Measurements from ENCODE around the gene BCL7C. TPM values are rescaled to one million over a fixed set of nuclear protein-coding genes. Genes with fewer than 3 reads are reported as not detected.

The BCL7C gene
- total RNA-seq, 1 experiment from 2014 or later = 57.3 TPM

DNA sequence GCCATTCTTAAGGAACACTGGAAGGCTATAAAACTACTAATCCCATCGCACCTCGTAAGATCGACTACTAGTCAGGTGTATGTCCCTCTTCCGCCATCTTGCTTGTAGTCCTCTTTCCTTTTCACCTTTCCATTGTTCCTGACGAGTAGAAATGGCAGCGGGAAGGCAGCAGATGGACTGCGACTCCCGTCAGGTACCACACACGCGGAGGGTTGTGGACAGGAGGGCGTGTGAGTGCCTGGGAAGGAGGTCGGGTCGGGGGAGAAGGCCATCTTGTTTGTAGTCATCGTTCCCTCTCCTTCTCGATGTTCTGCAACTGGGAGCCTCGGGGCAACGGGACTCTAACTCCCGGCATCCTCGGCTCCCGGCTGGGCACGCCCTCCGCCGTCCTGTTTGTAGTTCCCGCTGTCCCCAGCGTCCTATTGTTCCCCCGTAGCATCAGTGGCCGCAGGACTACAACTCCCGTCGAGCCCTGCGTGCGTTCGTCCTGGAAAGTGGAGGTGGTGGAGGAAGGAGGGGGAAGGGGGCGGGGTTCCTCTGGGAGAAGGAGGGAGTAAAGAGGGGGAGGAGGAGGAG, 29.2 kb upstream of the BCL7C start:
- DNase-seq (ENCODE audit: low spot score) = peak; percentile 99

DNA sequence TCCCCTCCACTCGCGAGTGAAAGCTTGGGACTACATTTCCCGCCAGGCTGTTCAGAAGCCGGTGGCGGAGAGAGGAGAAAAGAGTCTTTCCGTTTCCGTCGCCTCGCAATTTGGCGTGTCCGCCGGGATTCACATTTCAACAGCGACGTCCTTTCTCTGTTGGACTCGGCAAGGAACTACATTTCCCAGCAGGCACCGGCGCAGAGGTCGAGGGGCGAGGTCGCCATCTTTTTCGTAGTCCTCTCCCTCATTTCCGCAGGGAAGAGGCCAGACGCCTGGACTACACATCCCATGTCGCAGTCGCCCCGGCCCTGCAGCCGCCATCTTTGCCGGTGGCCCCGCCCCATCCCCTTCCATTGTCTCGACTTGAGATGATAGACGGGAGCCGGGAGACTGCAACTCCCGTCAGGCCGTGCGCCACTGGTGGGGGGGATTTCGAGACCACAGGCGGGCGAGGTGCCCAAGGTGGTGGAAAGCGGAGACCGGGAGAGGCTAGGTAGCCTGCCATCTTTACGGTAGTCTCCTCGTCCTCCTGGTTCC, 28.6 kb upstream of the BCL7C start:
- peak; percentile 99 for DNase-seq (ENCODE audit: low spot score)

DNA sequence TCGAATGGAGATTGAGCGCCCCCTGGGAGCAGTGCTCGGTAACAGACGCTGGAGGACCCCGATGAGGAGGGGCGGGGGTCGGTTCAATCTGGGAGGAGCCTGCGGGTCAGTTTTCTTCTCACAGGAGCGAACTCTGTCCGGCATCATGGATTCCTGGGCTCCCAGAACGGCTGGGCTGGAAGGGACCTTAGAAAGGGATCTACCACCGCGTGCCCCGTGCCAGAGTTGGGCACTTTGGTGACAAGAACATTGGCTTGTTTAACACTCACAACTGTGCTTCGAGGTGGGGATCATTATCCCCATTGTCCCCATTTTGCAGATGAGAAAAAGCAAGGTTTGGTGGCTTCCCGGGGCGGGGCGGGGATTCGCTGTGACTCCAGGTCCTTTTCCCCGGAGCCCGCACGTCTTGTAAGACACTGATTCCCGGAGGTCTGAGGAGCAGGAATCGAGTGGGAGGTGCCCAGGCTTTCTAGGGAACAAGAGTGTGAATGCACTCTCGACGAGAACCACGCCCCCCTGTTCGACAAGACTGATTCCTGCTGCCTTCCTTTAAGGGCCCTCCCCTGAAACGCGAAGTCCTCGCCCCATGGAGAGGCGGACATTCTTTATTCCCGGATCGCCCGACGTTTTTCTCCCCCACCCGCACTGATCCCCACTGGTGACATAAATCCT, 28.0 kb upstream of the BCL7C start:
- DNase-seq (ENCODE audit: low spot score) = peak; percentile 60

DNA sequence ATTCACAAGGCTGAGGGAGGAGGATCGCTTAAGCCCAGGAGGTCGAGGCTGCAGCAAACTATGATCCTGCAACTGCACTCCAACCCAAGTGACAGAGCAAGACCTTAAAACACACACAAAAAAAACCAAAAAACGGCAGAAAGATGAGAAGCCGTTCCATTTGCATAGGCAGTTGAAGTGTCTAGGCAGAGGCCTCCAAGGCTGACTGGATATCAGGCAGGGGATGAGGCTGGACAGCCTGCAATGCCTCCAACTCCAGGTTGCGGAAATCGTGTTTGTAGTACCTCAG, 27.5 kb upstream of the BCL7C start:
- no peak for DNase-seq (ENCODE audit: low spot score)

DNA sequence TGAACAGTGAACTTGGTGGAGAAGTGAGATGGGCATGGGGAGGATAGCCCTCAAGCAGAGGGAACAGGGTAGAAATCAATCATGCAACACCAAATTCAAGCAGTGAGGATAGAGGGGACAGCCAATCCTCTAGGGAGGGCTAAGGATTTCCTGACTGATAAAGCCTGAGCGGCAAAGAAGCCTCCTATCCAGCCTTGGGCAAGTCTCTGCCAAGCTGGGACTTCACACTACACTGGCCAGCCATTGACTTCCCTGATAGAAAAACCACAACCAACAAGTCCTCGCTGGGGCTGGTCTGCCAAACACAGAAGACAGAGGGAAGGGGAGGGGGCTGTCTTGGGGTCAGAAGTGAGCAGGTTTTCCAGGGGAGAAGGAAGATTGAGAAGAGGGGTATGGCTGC, 27.0 kb upstream of the BCL7C start:
- no peak for DNase-seq (ENCODE audit: low spot score)

DNA sequence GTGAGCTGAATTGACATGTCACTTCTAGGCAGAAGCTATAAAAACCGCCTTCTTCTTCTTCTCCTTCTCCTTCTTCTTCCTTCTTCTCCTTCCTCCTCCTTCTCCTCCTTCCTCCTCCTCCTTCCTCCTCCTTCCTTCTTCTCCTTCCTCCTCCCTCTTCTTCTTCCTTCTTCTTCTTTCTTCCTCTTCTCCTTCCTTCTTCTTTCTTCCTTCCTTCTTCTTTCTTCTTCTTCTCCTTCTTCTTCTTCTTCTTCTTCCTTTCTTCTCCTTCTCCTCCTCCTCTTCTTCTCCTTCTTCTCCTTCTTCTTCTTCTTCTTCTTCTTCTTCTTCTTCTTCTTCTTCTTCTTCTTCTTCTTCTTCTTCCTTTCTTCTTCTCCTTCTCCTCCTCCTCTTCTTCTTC, 24.7 kb upstream of the BCL7C start:
- DNase-seq (ENCODE audit: low spot score) = no peak

DNA sequence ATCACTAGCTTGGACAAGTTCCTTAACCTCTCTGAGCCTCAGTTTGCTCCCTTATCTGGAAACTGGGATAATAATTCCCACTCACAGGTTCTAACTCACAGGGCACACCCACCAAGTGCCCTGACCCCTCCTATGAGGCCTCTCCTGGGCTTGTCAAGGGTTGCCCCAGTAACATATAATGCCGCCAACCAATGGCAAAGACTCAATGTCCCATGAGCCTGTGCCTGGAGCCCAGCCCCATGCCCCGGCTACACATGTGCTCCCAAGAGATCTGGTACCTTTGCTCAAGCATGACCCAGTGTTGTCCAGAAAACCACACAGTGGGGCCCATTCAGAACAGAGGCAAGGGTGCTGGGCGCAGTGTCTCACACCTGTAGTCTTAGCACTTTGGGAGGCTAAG, 21.0 kb upstream of the BCL7C start:
- DNase-seq (ENCODE audit: low spot score) = no peak

DNA sequence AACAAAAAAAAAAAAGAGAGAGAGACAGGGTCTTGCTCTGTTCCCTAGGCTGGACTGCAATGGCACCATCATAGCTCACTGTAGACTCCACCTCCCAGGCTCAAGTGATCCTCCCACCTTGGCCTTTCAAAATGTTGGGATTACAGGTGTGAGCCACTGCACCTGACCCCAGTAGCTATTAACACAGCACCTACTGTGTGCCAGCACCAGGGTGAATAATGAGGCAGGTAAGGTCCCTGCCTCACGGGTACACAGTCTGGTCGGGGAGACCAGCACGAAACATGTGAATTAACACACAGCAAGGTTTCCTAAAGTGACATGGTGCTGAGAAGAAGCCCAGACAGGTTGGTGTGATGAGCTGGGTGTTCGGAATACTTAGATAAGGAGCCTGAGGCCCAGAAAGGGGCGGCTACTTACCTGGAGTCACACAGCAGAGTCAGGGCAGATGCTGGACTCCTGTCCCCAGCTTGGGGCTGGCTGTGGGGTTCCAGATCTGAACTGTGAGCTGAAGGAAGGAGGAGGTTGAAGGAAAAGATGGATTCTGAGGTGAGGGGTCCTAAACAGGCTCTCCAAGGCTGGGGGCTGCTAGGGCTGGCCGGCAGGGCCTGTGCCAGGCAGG, 19.0 kb upstream of the BCL7C start:
- DNase-seq (ENCODE audit: low spot score) = no peak

DNA sequence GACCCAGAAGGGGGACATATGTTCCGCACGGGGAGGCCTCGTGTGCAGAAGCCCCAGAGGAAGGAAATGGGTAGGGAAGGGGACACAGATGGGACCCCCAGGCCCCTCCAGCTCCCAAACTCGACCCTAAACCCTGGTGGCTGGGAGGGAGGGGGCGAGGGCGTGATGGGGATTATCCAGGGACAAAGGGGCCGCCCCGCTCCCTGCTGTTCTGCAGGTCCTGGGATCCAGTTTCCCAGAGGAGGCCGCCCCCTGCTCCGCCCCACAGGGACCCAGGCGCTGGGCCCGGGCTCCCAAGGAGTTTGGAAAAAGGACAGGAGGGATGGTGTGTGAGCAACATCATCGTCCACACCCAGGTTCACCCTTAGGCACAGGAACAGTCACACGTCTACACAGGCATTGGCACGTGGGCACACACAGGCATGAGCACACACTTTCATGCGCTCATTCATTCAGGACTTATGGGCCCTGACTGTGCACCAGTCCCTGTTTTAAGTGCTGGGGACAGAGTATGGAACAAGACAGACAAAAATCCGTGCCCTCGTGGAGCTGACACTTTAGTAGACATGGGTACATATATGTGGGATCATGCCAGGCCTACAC, 16.7 kb upstream of the BCL7C start:
- no peak for DNase-seq (ENCODE audit: low spot score)

DNA sequence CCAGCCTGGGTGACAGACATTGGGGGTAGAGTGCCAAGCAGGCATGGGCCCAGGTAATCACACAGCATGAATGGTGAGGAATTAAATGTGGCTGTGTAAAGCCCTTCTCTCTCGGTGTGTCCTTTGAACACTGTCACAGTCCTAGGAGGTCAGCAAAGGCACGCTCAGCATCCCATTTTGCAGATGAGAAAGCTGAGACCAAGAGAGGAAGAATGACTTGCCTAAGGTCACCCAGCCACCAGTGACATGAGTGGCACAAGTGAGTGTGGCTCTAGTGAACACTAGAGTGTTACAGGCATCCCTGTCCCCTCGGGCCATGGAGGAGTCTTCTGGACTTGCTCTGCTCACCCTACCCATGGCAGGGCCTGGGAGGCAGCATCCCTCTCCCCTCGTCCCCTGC, 13.2 kb upstream of the BCL7C start:
- no peak for DNase-seq (ENCODE audit: low spot score)

DNA sequence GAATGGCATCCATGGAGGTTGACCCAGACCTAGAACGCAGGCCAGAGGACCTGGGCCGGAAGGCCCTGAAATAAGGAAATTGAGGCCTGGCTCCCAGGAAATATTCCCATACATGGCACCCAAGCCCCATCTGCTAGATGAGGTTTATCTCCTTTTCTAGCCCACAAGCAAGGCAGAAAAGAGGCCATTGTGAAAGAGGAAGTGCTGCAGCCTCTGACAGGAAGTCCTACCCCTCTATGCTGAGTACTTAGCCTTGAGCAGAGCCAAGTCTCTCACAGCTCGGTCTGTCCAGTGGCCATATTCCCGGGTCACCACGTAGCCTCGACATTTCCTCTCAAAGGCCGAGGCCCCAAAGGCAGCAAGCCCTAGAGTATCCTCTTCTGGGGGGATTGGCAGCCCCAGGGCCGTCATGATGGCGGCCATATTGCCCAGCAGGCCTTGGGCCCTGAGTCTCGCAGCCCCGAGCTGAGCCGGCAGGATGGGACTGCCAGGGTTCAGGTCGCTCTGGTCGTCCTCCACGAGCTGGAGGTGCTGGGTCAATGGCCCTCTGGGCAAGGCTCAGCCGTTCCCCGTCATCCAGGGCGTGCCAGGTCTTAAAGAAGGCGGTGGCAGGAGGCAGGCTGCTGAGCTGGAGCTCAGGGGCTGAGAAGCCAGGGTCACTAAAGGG, 10.4 kb upstream of the BCL7C start:
- no peak for DNase-seq (ENCODE audit: low spot score)

DNA sequence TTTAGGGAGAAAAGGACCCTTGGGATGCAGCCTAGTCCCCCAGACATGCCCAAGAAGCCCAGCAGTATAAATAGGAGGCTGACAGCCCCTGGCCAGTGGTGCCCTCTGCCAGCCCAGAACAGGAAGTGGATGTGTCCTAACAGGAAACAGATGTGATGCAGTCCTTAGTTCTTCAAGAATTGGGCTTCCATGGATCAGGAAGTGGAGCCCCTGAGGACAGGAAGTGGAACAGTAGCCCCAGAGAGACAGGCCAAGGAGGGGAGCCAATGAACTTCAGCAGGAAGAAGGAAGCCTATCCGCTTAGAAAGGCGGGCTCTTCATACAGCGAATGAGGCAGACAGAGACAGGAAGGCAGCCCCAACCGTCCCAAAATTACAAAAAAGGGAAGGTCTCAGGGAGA, 9.7 kb upstream of the BCL7C start:
- no peak for DNase-seq (ENCODE audit: low spot score)

DNA sequence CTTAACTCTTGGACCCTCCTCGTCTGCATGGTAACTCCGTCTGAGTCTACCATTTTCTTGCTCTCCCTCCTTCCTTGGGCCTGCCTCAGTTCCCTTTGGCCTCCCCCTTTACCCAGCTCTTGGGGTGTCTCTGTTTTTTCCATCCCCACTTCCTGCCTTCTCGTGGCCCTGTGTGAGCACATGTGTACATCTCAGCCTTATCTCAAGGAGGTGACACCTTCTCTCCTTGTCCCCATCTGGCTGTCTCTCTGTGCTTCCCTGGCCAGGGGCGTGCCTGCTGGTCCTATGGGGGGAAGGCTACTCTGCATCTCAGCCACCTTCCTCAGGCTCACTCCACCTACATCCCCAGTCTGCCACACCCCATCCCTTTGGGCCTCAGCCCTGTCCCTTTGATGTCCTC, 9.1 kb upstream of the BCL7C start:
- no peak for DNase-seq (ENCODE audit: low spot score)

DNA sequence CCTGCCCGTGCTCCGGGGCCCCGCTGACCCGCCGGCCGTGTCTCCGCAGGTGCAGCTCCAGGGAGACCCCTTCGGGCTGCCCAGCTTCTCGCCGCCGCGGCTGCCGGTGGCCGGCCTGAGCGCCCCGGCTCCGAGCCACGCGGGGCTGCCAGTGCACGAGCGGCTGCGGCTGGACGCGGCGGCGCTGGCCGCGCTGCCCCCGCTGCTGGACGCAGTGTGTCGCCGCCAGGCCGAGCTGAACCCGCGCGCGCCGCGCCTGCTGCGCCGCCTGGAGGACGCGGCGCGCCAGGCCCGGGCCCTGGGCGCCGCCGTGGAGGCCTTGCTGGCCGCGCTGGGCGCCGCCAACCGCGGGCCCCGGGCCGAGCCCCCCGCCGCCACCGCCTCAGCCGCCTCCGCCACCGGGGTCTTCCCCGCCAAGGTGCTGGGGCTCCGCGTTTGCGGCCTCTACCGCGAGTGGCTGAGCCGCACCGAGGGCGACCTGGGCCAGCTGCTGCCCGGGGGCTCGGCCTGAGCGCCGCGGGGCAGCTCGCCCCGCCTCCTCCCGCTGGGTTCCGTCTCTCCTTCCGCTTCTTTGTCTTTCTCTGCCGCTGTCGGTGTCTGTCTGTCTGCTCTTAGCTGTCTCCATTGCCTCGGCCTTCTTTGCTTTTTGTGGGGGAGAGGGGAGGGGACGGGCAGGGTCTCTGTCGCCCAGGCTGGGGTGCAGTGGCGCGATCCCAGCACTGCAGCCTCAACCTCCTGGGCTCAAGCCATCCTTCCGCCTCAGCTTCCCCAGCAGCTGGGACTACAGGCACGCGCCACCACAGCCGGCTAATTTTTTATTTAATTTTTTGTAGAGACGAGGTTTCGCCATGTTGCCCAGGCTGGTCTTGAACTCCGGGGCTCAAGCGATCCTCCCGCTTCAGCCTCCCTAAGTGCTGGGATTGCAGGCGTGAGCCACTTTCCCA, 8.4 kb upstream of the BCL7C start:
- DNase-seq (ENCODE audit: low spot score) = no peak

DNA sequence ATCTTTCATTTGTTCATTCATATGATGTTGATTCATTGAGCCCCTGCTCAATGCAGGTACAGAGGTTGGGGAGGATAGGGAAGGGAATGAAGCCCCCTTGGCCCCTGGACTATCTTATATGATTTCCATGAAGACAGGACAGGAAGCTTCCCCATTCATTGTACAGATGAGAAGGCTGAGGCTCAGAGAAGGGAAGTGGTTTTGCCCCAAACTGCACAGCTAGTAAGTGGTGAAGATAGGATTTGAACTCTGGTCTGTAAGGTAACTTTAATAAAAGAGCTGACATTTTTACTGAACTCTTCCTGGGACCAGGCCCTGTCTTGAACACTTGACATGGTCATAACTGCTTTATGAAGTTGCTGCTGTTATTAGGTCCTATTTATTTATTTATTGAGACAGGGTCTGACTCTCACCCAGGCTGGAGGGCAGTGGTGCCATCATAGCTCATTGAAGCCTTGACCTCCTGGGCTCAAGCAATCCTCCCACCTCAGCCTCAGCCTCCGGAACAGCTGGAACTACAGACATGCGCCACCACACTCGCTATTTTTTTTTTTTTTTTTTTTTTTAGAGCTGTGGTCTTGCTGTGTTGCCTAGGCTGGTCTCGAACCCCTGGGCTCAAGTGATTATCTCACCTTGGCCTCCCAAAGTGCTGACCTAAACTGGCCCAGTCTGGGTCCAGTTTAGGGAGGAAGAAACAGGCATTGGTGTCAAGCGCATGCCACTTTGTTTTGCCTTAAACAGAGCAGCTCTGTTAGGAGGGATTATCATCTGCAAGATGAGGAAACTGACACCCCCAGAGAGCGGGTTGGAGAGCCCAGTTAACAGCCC, 7.5 kb upstream of the BCL7C start:
- DNase-seq (ENCODE audit: low spot score) = no peak

DNA sequence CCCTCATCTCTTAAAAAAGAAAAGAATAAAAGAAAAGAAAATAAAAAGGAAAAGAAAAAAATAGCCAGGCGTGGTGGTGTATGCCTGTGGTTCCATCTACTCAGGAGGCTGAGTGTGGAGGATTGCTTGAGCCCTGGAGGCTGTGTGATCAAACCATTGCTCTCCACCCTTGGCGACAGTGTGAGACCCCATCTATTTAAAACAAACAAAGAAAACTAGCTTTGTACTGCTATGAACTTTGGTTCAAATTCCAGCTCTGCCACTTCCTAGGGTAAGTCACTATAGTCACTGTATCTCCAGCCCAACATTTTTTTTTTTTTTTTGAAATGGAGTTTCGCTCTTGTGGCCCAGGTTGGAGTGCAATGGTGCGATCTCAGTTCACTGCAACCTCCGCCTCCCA, 6.7 kb upstream of the BCL7C start:
- no peak for DNase-seq (ENCODE audit: low spot score)

DNA sequence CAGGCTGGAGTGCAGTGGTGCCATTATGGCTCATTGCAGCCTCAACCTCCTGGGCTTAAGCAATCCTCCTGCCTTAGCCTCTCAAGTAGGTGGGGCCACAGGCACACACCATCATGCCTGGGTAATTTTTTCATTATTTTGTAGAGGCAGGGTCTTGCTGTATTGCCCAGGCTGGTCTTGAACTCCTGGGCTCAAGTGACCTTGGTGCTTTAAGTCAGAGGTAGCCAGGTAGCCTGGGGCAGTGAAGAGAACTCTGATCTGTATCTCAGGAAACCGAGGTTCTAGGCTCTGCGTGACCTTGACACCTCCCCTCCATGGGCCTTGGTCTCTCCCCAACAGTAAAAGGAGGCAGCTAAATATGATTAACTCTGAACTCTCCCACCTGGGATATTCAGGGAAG, 5.9 kb upstream of the BCL7C start:
- no peak for DNase-seq (ENCODE audit: low spot score)

DNA sequence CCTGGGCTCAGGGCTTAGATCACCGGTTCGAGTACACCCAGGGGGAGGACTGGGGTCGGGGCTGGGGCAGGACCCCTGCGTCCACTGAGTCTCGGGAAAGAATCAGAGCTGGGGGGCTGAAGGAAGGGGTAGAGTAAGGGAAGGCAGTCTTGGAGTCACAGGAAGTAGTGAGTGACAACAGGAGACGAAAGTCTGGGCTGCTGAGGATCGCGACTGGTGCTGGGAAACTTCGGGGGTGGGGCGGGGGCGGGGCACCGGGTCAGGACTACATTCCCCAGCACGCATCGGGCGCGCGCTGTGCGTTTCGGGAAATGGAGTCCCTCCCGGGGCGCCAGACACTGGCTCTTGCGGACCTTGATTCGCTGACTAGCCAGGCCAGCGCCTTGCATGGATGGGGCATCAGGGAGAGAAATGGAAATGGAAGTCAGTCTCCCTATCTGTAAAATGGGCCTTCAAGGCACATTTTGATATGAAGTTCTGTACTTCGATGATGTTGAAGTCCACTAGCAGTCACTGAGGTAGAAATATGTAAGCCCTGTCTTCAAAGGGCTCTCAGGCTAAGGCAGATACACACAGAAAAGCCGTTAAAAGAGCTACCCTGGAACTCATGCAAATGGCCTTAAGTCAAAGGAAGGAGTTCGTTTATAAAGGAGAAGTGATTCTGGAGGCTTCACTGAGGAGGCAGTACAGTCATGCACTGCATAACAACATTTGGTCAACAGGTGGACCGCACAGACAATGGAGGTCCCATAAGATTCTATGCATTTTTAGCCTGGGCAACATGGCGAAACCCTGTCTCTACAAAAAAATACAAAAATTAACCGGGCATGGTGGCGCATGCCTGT, 3.2 kb upstream of the BCL7C start:
- DNase-seq (ENCODE audit: low spot score) = peak; percentile 94

DNA sequence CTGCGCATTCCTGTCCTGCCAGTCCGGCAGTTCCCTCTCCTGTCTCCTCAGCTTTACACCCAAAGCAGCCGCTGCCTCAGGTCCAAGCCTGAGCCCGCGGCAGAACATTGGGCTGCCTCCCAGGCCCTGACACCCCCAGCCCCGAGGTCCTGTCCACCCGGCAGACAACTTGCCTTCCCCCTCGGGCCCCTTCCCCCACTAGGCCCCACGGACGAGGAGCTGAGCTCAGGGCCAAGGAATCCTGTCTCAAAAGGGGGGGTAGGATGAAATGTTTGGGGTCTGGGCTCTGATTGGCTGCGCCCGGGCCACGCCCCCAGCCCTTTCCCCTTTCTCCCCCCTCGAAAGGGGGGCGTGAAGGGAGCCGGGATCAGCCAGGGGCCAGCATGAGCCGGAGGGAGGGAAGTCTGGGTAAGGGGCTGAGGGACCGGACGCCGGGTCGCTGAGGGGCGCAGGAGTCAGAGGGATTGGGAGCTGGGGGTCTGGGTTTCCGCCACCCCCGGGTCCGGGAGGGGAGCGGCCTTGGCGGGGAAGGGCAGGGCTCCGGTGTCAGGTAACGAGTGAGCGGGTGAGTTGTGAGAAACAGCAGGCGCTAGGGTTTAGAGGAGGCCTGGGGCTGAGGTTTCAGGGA, 2.5 kb upstream of the BCL7C start, which contains the start of gene CTF1:
CTF1 (plus strand) TSS at position 354 of the 628 bp plus-strand sequence; CDS start at position 384, 30 bp downstream.
- peak; percentile 83 for DNase-seq (ENCODE audit: low spot score)
